Measurements from ENCODE around the gene ING2. TPM values are rescaled to one million over a fixed set of nuclear protein-coding genes. Genes with fewer than 3 reads are reported as not detected.
A peak's percentile ranks its signal among the peaks of the same experiment; 100 is the strongest.

The ING2 gene
- polyA plus RNA-seq, 1 donor from 2014 or later: 27.2 TPM

- H3K9me3 ChIP-seq (ENCODE audit: low read length): no peaks in the 10 kb centered on the region
Measured at GRCh38 chr4:183522821-183523220, 18.0 kb downstream of the ING2 start.

GRCh38 chr4:183527326-183527725, 22.5 kb downstream of the ING2 start:
- TF ChIP-seq, protein P1, sequence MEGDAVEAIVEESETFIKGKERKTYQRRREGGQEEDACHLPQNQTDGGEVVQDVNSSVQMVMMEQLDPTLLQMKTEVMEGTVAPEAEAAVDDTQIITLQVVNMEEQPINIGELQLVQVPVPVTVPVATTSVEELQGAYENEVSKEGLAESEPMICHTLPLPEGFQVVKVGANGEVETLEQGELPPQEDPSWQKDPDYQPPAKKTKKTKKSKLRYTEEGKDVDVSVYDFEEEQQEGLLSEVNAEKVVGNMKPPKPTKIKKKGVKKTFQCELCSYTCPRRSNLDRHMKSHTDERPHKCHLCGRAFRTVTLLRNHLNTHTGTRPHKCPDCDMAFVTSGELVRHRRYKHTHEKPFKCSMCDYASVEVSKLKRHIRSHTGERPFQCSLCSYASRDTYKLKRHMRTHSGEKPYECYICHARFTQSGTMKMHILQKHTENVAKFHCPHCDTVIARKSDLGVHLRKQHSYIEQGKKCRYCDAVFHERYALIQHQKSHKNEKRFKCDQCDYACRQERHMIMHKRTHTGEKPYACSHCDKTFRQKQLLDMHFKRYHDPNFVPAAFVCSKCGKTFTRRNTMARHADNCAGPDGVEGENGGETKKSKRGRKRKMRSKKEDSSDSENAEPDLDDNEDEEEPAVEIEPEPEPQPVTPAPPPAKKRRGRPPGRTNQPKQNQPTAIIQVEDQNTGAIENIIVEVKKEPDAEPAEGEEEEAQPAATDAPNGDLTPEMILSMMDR (IDR thresholded peaks at IDR 0.05; ENCODE audit: poor library complexity, severe bottlenecking): no peak
- no peak for TF ChIP-seq MXI1 (conservative IDR thresholded peaks at IDR 0.05; ENCODE audit: poor library complexity, severe bottlenecking)
- no peak for TF ChIP-seq EZH2 (IDR thresholded peaks at IDR 0.05; ENCODE audit: borderline replicate concordance, insufficient read depth, low read length, poor library complexity, severe bottlenecking)
- no peak for TF ChIP-seq SMC3 (conservative IDR thresholded peaks at IDR 0.05; ENCODE audit: poor library complexity)
- no peak for TF ChIP-seq RAD21 (conservative IDR thresholded peaks at IDR 0.05)
- no peak for TF ChIP-seq POLR2AphosphoS5 (IDR thresholded peaks at IDR 0.05)
- TF ChIP-seq, protein P2, sequence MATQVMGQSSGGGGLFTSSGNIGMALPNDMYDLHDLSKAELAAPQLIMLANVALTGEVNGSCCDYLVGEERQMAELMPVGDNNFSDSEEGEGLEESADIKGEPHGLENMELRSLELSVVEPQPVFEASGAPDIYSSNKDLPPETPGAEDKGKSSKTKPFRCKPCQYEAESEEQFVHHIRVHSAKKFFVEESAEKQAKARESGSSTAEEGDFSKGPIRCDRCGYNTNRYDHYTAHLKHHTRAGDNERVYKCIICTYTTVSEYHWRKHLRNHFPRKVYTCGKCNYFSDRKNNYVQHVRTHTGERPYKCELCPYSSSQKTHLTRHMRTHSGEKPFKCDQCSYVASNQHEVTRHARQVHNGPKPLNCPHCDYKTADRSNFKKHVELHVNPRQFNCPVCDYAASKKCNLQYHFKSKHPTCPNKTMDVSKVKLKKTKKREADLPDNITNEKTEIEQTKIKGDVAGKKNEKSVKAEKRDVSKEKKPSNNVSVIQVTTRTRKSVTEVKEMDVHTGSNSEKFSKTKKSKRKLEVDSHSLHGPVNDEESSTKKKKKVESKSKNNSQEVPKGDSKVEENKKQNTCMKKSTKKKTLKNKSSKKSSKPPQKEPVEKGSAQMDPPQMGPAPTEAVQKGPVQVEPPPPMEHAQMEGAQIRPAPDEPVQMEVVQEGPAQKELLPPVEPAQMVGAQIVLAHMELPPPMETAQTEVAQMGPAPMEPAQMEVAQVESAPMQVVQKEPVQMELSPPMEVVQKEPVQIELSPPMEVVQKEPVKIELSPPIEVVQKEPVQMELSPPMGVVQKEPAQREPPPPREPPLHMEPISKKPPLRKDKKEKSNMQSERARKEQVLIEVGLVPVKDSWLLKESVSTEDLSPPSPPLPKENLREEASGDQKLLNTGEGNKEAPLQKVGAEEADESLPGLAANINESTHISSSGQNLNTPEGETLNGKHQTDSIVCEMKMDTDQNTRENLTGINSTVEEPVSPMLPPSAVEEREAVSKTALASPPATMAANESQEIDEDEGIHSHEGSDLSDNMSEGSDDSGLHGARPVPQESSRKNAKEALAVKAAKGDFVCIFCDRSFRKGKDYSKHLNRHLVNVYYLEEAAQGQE (IDR thresholded peaks at IDR 0.05; ENCODE audit: borderline replicate concordance): no peak
- no peak for TF ChIP-seq EP300 (conservative IDR thresholded peaks at IDR 0.05; ENCODE audit: poor library complexity, severe bottlenecking)
- TF ChIP-seq TAF1 (IDR thresholded peaks at IDR 0.05; ENCODE audit: low read depth): no peak
- H3K79me2 ChIP-seq (replicated peaks; ENCODE audit: insufficient read depth, low read length): no peaks in the 10 kb centered on the region
- no peak overlapping the region for H3K4me2 ChIP-seq (ENCODE audit: low read length)
- H3K4me3 ChIP-seq (ENCODE audit: low read length): no peak overlapping the region
- H2AFZ ChIP-seq (ENCODE audit: low read depth, low read length): no peak overlapping the region
- no peak overlapping the region for H3K9ac ChIP-seq (ENCODE audit: low read length)
- no peaks in the 10 kb centered on the region for H3K27me3 ChIP-seq (ENCODE audit: insufficient read depth, low read depth, low read length)
- no peaks in the 10 kb centered on the region for H3F3A ChIP-seq (ENCODE audit: insufficient read depth, low read length, poor library complexity, severe bottlenecking)
- H3K27ac ChIP-seq (ENCODE audit: low read length): no peak overlapping the region
- H3K36me3 ChIP-seq (ENCODE audit: insufficient read depth, low read length): no peaks in the 10 kb centered on the region
- no peaks in the 10 kb centered on the region for H3K9me2 ChIP-seq (ENCODE audit: insufficient read depth, low read length)
- H4K20me1 ChIP-seq (ENCODE audit: insufficient read depth): no peaks in the 10 kb centered on the region
- H3K9me3 ChIP-seq (ENCODE audit: low read length): no peaks in the 10 kb centered on the region

More at GRCh38 chr4:183522821-183523220, 18.0 kb downstream of the ING2 start:
- no peaks in the 10 kb centered on the region for H4K20me1 ChIP-seq (ENCODE audit: insufficient read depth)
- H3K9ac ChIP-seq (ENCODE audit: low read length): no peak overlapping the region
- H3K9me2 ChIP-seq (ENCODE audit: insufficient read depth, low read length): no peaks in the 10 kb centered on the region
- no peak overlapping the region for H3K27ac ChIP-seq (ENCODE audit: low read length)
- H3K27me3 ChIP-seq (ENCODE audit: insufficient read depth, low read depth, low read length): no peaks in the 10 kb centered on the region
- H3K4me2 ChIP-seq (ENCODE audit: low read length): no peak overlapping the region
- H3K36me3 ChIP-seq (ENCODE audit: insufficient read depth, low read length): no peaks in the 10 kb centered on the region
- TF ChIP-seq, protein P1 (IDR thresholded peaks at IDR 0.05; ENCODE audit: poor library complexity, severe bottlenecking): no peak
- TF ChIP-seq POLR2AphosphoS5 (IDR thresholded peaks at IDR 0.05) (no peak), SMC3 (conservative IDR thresholded peaks at IDR 0.05; ENCODE audit: poor library complexity) (no peak), EP300 (conservative IDR thresholded peaks at IDR 0.05; ENCODE audit: poor library complexity, severe bottlenecking) (peak; percentile 54)
- TF ChIP-seq, protein P2 (IDR thresholded peaks at IDR 0.05; ENCODE audit: borderline replicate concordance): no peak
- no peak overlapping the region for H2AFZ ChIP-seq (ENCODE audit: low read depth, low read length)
- no peaks in the 10 kb centered on the region for H3K79me2 ChIP-seq (replicated peaks; ENCODE audit: insufficient read depth, low read length)
- H3K4me3 ChIP-seq (ENCODE audit: low read length): no peak overlapping the region
- no peaks in the 10 kb centered on the region for H3F3A ChIP-seq (ENCODE audit: insufficient read depth, low read length, poor library complexity, severe bottlenecking)
